ENCODE data around the gene RIPOR3.
"Not testable (repeated sequence)": the region's sequence is repeated elsewhere in the genome, so short reads cannot be mapped to it uniquely, and the experiment has no call there.

RIPOR3 gene

GRCh38 chr20:50701041-50701963 lies 10.0 kb upstream of the RIPOR3 start:
- DNase-seq (ENCODE audit: low read depth): no peak
- no peak overlapping the region for H3K4me3 ChIP-seq (ENCODE audit: low read depth, low read length)
- TF ChIP-seq CTCF (IDR thresholded peaks at IDR 0.05; ENCODE audit: control insufficient read depth, extremely low read depth, insufficient read depth): no peak

DNA sequence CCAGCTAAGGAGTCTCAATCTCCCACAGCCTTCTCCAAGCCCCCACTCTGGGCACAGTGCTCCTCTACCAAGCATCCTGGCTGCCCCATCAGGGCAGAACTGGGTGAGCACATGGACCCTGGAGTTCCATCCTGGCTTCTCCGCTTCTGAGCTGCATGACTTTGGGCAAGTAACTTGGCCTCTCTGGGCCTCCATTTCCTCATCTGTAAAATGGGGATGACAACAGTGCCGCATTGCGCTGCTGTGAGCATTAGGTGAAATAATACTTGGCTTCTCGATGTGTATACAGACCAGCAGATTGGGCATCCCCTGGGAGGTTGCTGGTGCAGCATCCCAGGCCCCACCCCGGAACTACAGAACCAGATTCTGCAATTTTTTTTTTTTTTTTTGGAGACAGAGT lies 8.3 kb upstream of the RIPOR3 start:
- no peak for DNase-seq (ENCODE audit: low read depth)
- no peak overlapping the region for H3K4me3 ChIP-seq (ENCODE audit: low read depth, low read length)
- TF ChIP-seq CTCF (IDR thresholded peaks at IDR 0.05; ENCODE audit: control insufficient read depth, extremely low read depth, insufficient read depth): no peak

DNA sequence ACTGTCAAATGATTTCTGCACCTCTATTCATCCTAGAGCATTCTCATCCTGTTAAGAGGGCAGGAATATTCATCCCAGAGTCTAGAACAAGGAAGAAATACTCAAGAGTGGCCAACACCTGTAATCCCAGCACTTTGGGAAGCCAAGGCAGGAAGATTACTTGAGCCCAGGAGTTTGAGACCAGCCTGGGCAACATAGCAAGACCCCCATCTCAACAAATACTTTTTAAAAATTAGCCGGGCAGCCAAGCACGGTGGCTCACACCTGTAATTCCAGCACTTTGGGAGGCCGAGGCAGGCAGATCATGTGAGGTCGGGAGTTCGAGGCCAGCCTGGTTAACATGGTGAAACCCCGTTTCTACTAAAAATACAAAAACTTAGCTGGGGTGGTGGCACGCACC lies 6.9 kb upstream of the RIPOR3 start:
- H3K4me3 ChIP-seq (ENCODE audit: low read depth, low read length); DNase-seq (ENCODE audit: low read depth): not testable (repeated sequence)

GRCh38 chr20:50695135-50695872 lies 4.0 kb upstream of the RIPOR3 start:
- no peak overlapping the region for H3K4me3 ChIP-seq (ENCODE audit: low read depth, low read length)
- no peak for DNase-seq (ENCODE audit: low read depth)
- no peak for TF ChIP-seq CTCF (IDR thresholded peaks at IDR 0.05; ENCODE audit: control insufficient read depth, extremely low read depth, insufficient read depth)

- TF ChIP-seq CTCF (IDR thresholded peaks at IDR 0.05; ENCODE audit: control insufficient read depth, extremely low read depth, insufficient read depth): no peak
- no peak for DNase-seq (ENCODE audit: low read depth)
- no peak overlapping the region for H3K4me3 ChIP-seq (ENCODE audit: low read depth, low read length)
These were observed 3.2 kb upstream of the RIPOR3 start for GRCh38 chr20:50694379-50695134.

DNA sequence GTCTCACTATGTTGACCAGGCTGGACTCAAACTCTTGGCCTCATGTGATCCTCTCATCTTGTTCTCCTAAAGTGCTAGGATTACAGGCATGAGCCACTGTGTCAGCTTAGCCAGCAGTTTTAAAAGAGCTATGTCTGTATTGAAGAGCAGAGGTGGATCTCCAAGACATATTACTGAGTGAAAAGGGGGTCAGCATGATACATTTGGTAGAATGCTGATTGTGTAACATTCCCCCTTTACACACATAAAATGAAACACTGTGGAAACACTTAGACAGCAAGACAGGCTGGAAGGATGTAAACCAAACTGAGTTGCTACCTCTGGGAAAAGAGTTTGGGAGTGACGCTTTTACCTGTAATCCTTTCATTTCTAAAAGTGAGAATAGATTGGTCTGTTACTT lies 1.7 kb upstream of the RIPOR3 start:
- TF ChIP-seq CTCF (IDR thresholded peaks at IDR 0.05; ENCODE audit: control insufficient read depth, extremely low read depth, insufficient read depth): no peak
- no peak overlapping the region for H3K4me3 ChIP-seq (ENCODE audit: low read depth, low read length)
- no peak for DNase-seq (ENCODE audit: low read depth)

- no peak overlapping the region for H3K4me3 ChIP-seq (ENCODE audit: low read depth, low read length)
- TF ChIP-seq CTCF (IDR thresholded peaks at IDR 0.05; ENCODE audit: control insufficient read depth, extremely low read depth, insufficient read depth): no peak
These were observed 1.2 kb upstream of the RIPOR3 start for GRCh38 chr20:50692552-50692933.

More at GRCh38 chr20:50692552-50692933, 1.2 kb upstream of the RIPOR3 start:
- DNase-seq (ENCODE audit: low read depth): no peak
